ENCODE data around the gene CCNL2. TPM values are rescaled to one million over a fixed set of nuclear protein-coding genes. Genes with fewer than 3 reads are reported as not detected.

Gene CCNL2
- total RNA-seq, 2 experiments from 2014 or later = 86.3 to 92.4 TPM

DNA sequence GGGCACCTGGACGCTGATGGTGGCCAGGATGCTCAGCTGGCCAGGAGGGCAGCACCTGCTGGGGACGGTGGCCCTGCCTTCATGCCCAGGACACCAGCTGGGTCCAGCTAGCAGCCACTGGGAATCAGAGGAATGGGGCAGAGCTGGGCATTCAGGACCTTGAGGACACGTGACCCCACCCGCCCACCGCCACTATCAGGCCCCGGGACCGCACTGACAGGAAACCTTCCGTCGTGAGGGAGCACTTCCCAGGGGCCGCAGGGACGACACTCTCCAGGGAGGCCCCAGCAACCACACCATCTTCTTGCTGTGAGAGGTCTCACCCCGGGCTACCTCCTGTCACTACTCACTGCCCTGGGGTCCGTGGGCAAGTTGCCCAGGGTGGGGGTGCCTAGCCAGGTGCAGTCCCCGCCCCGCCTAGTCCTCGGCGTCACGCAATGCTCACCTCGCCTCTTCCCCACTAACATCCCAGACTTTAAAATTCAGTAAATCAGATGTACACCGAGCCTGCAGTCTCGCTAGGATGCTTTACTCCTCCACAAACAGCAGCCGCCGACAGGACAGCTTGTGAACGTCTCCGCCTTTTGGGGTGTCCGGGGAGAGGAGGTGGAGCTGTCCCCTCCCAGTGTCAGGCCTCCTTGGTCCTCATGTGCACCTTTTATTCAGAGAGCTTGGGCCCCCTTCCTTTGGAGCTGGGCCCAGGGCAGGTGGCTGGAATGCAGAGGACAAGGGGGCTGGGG lies 41.3 kb upstream of the CCNL2 start:
- no peak for ATAC-seq
- TF ChIP-seq, protein P1, sequence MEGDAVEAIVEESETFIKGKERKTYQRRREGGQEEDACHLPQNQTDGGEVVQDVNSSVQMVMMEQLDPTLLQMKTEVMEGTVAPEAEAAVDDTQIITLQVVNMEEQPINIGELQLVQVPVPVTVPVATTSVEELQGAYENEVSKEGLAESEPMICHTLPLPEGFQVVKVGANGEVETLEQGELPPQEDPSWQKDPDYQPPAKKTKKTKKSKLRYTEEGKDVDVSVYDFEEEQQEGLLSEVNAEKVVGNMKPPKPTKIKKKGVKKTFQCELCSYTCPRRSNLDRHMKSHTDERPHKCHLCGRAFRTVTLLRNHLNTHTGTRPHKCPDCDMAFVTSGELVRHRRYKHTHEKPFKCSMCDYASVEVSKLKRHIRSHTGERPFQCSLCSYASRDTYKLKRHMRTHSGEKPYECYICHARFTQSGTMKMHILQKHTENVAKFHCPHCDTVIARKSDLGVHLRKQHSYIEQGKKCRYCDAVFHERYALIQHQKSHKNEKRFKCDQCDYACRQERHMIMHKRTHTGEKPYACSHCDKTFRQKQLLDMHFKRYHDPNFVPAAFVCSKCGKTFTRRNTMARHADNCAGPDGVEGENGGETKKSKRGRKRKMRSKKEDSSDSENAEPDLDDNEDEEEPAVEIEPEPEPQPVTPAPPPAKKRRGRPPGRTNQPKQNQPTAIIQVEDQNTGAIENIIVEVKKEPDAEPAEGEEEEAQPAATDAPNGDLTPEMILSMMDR (IDR thresholded peaks at IDR 0.05) = no peak
- H3K4me1 Mint-ChIP-seq (ENCODE audit: low read depth) = peaks cover 7% of the 10 kb centered on the region
- H3K9me3 Mint-ChIP-seq = no peaks in the 10 kb centered on the region
- ChIA-PET CTCF (interaction anchor here (0.9 to 2.4 kb wide), 13 partner anchors 9 to 606 kb away, joined by 3 to 11 read pairs (median 6); partner anchors contain the start of genes ATAD3C and CCNL2), POLR2A (interaction anchor here (2.5 kb wide), 1 partner anchor 33 kb away, joined by 13 read pairs; the partner anchor contains the start of gene MRPL20)
- no peak for DNase-seq
- no peak overlapping the region for H3K4me3 Mint-ChIP-seq
- no peaks in the 10 kb centered on the region for H3K36me3 Mint-ChIP-seq (ENCODE audit: low read depth)
- peaks cover 13% of the 10 kb centered on the region for H3K27me3 Mint-ChIP-seq
- intact Hi-C loops (cut with micrococcal nuclease) = no loop called here
- H3K27ac Mint-ChIP-seq = no peak overlapping the region

DNA sequence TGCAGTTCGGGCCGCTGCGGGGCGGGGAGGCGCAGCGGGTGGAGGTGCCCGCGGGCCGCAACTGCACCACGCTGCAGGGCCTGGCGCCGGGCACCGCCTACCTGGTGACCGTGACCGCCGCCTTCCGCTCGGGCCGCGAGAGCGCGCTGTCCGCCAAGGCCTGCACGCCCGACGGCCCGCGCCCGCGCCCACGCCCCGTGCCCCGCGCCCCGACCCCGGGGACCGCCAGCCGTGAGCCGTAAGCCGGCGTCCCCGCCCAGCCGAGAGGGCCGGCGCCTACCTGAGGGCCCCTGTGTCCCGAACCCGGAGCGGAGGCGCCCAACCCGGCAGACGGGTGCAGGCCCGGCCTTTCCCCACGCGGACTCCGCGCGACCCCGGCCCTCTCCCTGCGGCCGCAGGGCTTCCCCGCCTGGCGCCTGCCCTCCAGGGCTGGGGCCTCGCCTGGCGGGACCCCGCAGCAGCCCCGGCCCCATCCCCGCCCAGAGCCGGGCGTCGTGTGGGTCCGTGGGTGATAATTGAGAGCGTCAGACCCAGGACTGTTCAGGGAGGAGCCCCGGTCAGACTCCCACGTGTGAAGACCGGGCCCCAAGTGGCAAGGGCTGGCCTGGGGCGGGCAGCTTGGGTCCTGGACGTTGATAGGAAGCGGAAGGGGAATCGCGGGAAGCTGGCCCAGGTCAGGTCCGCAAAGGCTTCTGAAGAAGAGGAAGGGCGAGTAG lies 40.6 kb upstream of the CCNL2 start:
- Mint-ChIP-seq H3K36me3 (ENCODE audit: low read depth) (no peaks in the 10 kb centered on the region), H3K4me1 (ENCODE audit: low read depth) (peaks cover 11% of the 10 kb centered on the region), H3K27me3 (peaks cover 18% of the 10 kb centered on the region), H3K4me3 (no peak overlapping the region), H3K27ac (no peak overlapping the region), H3K9me3 (no peaks in the 10 kb centered on the region)
- TF ChIP-seq, protein P1 (IDR thresholded peaks at IDR 0.05) = no peak
- ChIA-PET POLR2A (interaction anchor here (2.5 kb wide), 1 partner anchor 32 kb away, joined by 13 read pairs; the partner anchor contains the start of gene MRPL20), CTCF (interaction anchor here (1.4 to 2.4 kb wide), 5 partner anchors 9 to 70 kb away, joined by 3 to 11 read pairs (median 6); partner anchors contain the start of gene ATAD3C)
- no peak for DNase-seq
- ATAC-seq = no peak
- intact Hi-C loops (cut with micrococcal nuclease) = no loop called here

DNA sequence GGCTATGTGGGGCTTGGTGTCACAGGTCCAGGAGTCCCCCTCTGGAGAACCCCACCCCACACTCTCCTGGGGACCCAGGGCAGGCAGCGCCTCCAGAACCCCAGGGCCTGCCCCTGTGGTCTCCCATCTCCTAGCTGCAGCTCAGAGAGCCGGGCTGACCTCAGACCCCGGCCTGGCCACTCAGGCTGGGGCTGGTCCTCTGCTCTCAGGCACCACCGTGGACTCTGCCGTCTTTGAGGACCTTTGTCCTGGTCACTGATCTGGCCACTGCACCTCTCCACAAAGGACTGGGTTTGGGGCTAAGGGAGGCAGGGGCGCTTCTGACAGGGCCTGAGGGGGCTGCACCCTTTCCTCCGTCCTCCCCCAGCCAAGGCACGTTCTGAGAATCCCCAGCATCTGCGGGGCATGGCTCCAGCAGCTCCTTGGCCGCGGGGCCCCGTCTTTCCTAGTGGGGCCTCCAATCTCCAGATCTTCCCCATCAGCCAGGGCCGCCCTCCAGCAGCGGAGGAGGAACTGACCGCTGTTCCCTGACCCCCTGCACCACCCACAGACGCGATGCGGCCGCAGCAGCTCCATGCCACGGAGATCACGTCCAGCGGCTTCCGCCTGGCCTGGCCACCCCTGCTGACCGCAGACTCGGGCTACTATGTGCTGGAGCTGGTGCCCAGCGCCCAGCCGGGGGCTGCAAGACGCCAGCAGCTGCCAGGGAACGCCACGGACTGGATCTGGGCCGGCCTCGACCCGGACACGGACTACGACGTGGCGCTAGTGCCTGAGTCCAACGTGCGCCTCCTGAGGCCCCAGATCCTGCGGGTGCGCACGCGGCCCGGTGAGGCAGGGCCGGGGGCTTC lies 39.6 kb upstream of the CCNL2 start:
- DNase-seq (no peak), ATAC-seq (no peak)
- Mint-ChIP-seq H3K27me3 (peaks cover 18% of the 10 kb centered on the region), H3K9me3 (no peaks in the 10 kb centered on the region), H3K27ac (no peak overlapping the region), H3K36me3 (ENCODE audit: low read depth) (no peaks in the 10 kb centered on the region), H3K4me1 (ENCODE audit: low read depth) (peaks cover 11% of the 10 kb centered on the region), H3K4me3 (no peak overlapping the region)
- TF ChIP-seq, protein P1 (IDR thresholded peaks at IDR 0.05) = no peak
- POLR2A ChIA-PET = interaction anchor here (1.2 to 1.8 kb wide), 2 partner anchors 24 to 31 kb away, joined by 5 to 6 read pairs; no protein-coding TSS in a partner anchor
- CTCF ChIA-PET = interaction anchor here (0.7 to 0.9 kb wide), 2 partner anchors 40 to 227 kb away, joined by 3 to 4 read pairs; partner anchors contain the start of gene CCNL2
- intact Hi-C loops (cut with micrococcal nuclease) = no loop called here

- Mint-ChIP-seq H3K9me3 (no peaks in the 10 kb centered on the region), H3K4me1 (ENCODE audit: low read depth) (peaks cover 14% of the 10 kb centered on the region), H3K36me3 (ENCODE audit: low read depth) (no peaks in the 10 kb centered on the region), H3K4me3 (no peak overlapping the region), H3K27me3 (peaks cover 18% of the 10 kb centered on the region), H3K27ac (no peak overlapping the region)
- intact Hi-C loops (cut with micrococcal nuclease) = no loop called here
- DNase-seq (no peak), ATAC-seq (no peak)
- POLR2A ChIA-PET = interaction anchor here (1.2 to 1.8 kb wide), 2 partner anchors 23 to 30 kb away, joined by 5 to 6 read pairs; no protein-coding TSS in a partner anchor
- CTCF ChIA-PET = no interaction called here
- TF ChIP-seq, protein P1 (IDR thresholded peaks at IDR 0.05) = no peak
Observed at GRCh38 chr1:1437904-1438376, 38.8 kb upstream of the CCNL2 start.

Data from activated CD8-positive, alpha-beta T cell treated with anti-CD3 and anti-CD28 coated beads for 36 hours (primary cell).